Stomach (tissue), 4 donors: Measurements from ENCODE around the gene PRKD3.

Experiments used
- CTCF ChIP-seq, 7 experiments: fragments of 450-650 bp in 4 of 7; fragments of 200-600 bp in 3 of 7; sonication (generic) in 3 of 7; IDR thresholded peaks; one replicate each; pipeline ENCODE4 v1.5.1; 2016 to 2019; ENCODE audit warnings: antibody characterized with exemption in 7 of 7, control low read depth in 2 of 7, mild to moderate bottlenecking in 1 of 7
- EP300 ChIP-seq: sonication (generic); formaldehyde crosslinking; IDR thresholded peaks from one replicate; pipeline ENCODE4 v1.6.1; 2017; ENCODE audit warnings: antibody characterized with exemption
- POLR2A ChIP-seq, 4 donors: fragments of 450-650 bp; IDR thresholded peaks; one replicate each; pipeline ENCODE4 v1.6.1; 2016; ENCODE audit warnings: antibody characterized with exemption in 4 of 4, control low read depth in 2 of 4, mild to moderate bottlenecking in 1 of 4, moderate library complexity in 1 of 4
- POLR2AphosphoS5 ChIP-seq, 3 donors: sonication (generic); formaldehyde crosslinking; IDR thresholded peaks; one replicate each; pipeline ENCODE4 v1.6.1; 2016; ENCODE audit warnings: antibody characterized with exemption in 3 of 3

GRCh38 chr2:37355735-37356134 lies 31.1 kb upstream of the PRKD3 start:
- TF ChIP-seq CTCF (IDR thresholded peaks at IDR 0.05) (no peak), POLR2AphosphoS5 (IDR thresholded peaks at IDR 0.05) (no peak), EP300 (no peak), POLR2A (IDR thresholded peaks at IDR 0.05) (no peak)
